VCaP (cell line): ENCODE data around the gene ELMO2.
A peak's percentile ranks its signal among the peaks of the same experiment; 100 is the strongest.

Experiments
- H3K27ac ChIP-seq: fragments of 450-650 bp; 2 replicates; pipeline ENCODE4 v1.5.1; 2017
- CTCF ChIP-seq: fragments of 450-650 bp; conservative IDR thresholded peaks from 2 replicates; pipeline ENCODE4 v1.5.1; 2017; ENCODE audit warnings: mild to moderate bottlenecking, moderate library complexity

Gene ELMO2, protein sequence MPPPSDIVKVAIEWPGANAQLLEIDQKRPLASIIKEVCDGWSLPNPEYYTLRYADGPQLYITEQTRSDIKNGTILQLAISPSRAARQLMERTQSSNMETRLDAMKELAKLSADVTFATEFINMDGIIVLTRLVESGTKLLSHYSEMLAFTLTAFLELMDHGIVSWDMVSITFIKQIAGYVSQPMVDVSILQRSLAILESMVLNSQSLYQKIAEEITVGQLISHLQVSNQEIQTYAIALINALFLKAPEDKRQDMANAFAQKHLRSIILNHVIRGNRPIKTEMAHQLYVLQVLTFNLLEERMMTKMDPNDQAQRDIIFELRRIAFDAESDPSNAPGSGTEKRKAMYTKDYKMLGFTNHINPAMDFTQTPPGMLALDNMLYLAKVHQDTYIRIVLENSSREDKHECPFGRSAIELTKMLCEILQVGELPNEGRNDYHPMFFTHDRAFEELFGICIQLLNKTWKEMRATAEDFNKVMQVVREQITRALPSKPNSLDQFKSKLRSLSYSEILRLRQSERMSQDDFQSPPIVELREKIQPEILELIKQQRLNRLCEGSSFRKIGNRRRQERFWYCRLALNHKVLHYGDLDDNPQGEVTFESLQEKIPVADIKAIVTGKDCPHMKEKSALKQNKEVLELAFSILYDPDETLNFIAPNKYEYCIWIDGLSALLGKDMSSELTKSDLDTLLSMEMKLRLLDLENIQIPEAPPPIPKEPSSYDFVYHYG

GRCh38 chr20:46406200-46406985 lies at the start of gene ELMO2:
TSS of gene ELMO2 (minus strand) at chr20:46406615. CDS start at chr20:46394482, 12,133 bp downstream.
- no peak for TF ChIP-seq CTCF
- H3K27ac ChIP-seq: peak within 1 kb of the TSS; percentile 99

- no peak overlapping the region for H3K27ac ChIP-seq
- no peak for TF ChIP-seq CTCF
These were observed 49.3 kb upstream of the ELMO2 start for GRCh38 chr20:46455729-46456128.

DNA sequence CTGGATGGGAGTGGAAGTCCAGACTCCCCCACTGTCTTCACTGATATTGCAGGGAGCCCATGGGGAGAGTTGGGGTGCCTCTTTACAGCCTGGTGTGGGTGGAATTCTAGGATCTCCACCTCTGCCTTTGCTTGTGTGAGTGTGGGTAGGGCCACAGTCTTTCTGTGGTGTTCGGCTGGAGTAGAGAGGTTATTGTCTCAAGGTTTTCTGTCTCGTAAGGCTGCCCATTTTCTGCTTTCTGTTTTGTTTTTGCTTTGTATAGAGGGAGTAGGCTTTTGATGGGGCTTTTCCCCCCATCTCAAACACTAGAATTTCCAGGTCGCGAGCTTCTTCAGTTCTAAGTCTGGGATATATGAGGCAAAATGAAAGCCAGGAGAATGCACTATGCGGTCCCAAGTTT lies 40.4 kb upstream of the ELMO2 start:
- H3K27ac ChIP-seq: no peak overlapping the region

GRCh38 chr20:46439837-46440236 lies 33.4 kb upstream of the ELMO2 start:
- H3K27ac ChIP-seq: no peak overlapping the region
- no peak for TF ChIP-seq CTCF

More for the DNA sequence above, 40.4 kb upstream of the ELMO2 start:
- no peak for TF ChIP-seq CTCF

- peak; percentile 81 for TF ChIP-seq CTCF
- no peak overlapping the region for H3K27ac ChIP-seq
These were observed 31.8 kb upstream of the ELMO2 start for GRCh38 chr20:46438156-46438750.

GRCh38 chr20:46435146-46435545 lies 28.7 kb upstream of the ELMO2 start:
- TF ChIP-seq CTCF: no peak
- no peak overlapping the region for H3K27ac ChIP-seq
